GM12878 (cell line): Measurements from ENCODE around the gene SF1. TPM values are rescaled to one million over a fixed set of nuclear protein-coding genes. Genes with fewer than 3 reads are reported as not detected.

ENCODE experiments used
- BACH1 ChIP-seq: fragments of 450-650 bp; IDR thresholded peaks from 2 replicates; pipeline ENCODE4 v1.6.1; 2017; ENCODE audit warnings: mild to moderate bottlenecking, borderline replicate concordance
- CEBPB ChIP-seq, 2 experiments: fragments of 150-350 bp in 1 of 2; IDR thresholded peaks; 2 replicates each; pipeline ENCODE4 v1.6.1; 2012 to 2014; ENCODE audit warnings: low read depth in 2 of 2, low read length in 2 of 2, borderline replicate concordance in 1 of 2, inconsistent platforms in 1 of 2
- CHD4 ChIP-seq: fragments of 200-600 bp; sonication (generic); IDR thresholded peaks from 2 replicates; pipeline ENCODE4 v1.6.1; 2016; ENCODE audit warnings: mild to moderate bottlenecking
- EED ChIP-seq: sonication (generic); IDR thresholded peaks from 2 replicates; pipeline ENCODE4 v1.6.1; 2016; ENCODE audit warnings: antibody characterized with exemption, low read depth
- EP300 ChIP-seq, 2 experiments: fragments of 150-350 bp in 1 of 2; IDR thresholded peaks; 2 replicates each; pipeline ENCODE4 v1.6.1; 2011 to 2012; ENCODE audit warnings: low read depth in 2 of 2, low read length in 2 of 2, borderline replicate concordance in 1 of 2, improper control_type of control experiment in 1 of 2, inconsistent platforms in 1 of 2; ENCODE audit not compliant: control insufficient read depth in 1 of 2
- FOXK2 ChIP-seq: fragments of 450-650 bp; IDR thresholded peaks from 2 replicates; pipeline ENCODE4 v1.6.1; 2017; ENCODE audit warnings: mild to moderate bottlenecking, moderate library complexity
- GATAD2B ChIP-seq: fragments of 450-650 bp; conservative IDR thresholded peaks from 2 replicates; pipeline ENCODE4 v1.6.1; 2017; ENCODE audit warnings: low read depth, mild to moderate bottlenecking, moderate library complexity
- NRF1 ChIP-seq: conservative IDR thresholded peaks from 2 replicates; pipeline ENCODE4 v1.6.1; 2011; ENCODE audit warnings: mild to moderate bottlenecking, low read depth, low read length, improper control_type of control experiment
- POLR2A ChIP-seq: IDR thresholded peaks from 2 replicates; pipeline ENCODE4 v1.6.1; 2011; ENCODE audit warnings: low read depth, mild to moderate bottlenecking, low read length
- POLR2AphosphoS5 ChIP-seq: IDR thresholded peaks from 2 replicates; pipeline ENCODE4 v1.6.1; 2011; ENCODE audit warnings: mild to moderate bottlenecking, low read length, inconsistent platforms
- RAD21 ChIP-seq: IDR thresholded peaks from 2 replicates; pipeline ENCODE4 v1.6.1; 2011; ENCODE audit warnings: mild to moderate bottlenecking, low read depth, low read length, moderate library complexity; ENCODE audit not compliant: insufficient read depth
- RFX5 ChIP-seq: IDR thresholded peaks from 2 replicates; pipeline ENCODE4 v1.6.1; 2011; ENCODE audit warnings: low read depth, low read length, improper control_type of control experiment
- SMARCA5 ChIP-seq: fragments of 450-650 bp; IDR thresholded peaks from 2 replicates; pipeline ENCODE4 v1.6.1; 2017; ENCODE audit warnings: mild to moderate bottlenecking
- SMC3 ChIP-seq: IDR thresholded peaks from 2 replicates; pipeline ENCODE4 v1.6.1; 2011; ENCODE audit warnings: low read length, improper control_type of control experiment, borderline replicate concordance
- SP1 ChIP-seq: IDR thresholded peaks from one replicate; pipeline ENCODE4 v1.6.1; 2011; ENCODE audit warnings: low read depth, low read length
- STAT1 ChIP-seq: fragments of 450-650 bp; conservative IDR thresholded peaks from 2 replicates; pipeline ENCODE4 v1.6.1; 2014; ENCODE audit warnings: antibody characterized with exemption, mild to moderate bottlenecking
- ZSCAN29 ChIP-seq: fragments of 450-650 bp; IDR thresholded peaks from 2 replicates; pipeline ENCODE4 v1.6.1; 2017; ENCODE audit warnings: mild to moderate bottlenecking, moderate library complexity
- polyA plus RNA-seq, 11 experiments: library from polyadenylated mRNA; depleted of rRNA in 4 of 11; unstranded in 6 of 11; stranded (reverse) in 5 of 11; fragments of >200 nt; fragmentation: Nextera tagmentation in 4 of 11; fragmentation: Illumina TruSeq in 1 of 11; extraction: Ambion mirVana in 4 of 11; extraction: Trizol in 1 of 11; gene quantifications; 1 replicate in 1 of 11; 2 replicates in 10 of 11; pipeline versions ENCODE4 v1.2.1 to v1.2.3, GENCODE V29; 2011 to 2016; ENCODE audit warnings: inconsistent platforms in 2 of 11, missing spikeins in 2 of 11, low read depth in 1 of 11
- total RNA-seq, 4 experiments: library from RNA; depleted of rRNA in 3 of 4; stranded (reverse); fragments of >200 nt in 3 of 4; fragmentation: Illumina TruSeq in 1 of 4; extraction: Trizol in 1 of 4; gene quantifications; 2 replicates each; pipeline versions ENCODE4 v1.2.1 to v1.2.3, GENCODE V29; 2013 to 2021
- TF ChIP-seq, protein P1 (sequence below): IDR thresholded peaks from 2 replicates; pipeline ENCODE4 v1.6.1; 2011; ENCODE audit warnings: borderline replicate concordance, low read depth, mild to moderate bottlenecking, moderate library complexity, low read length; ENCODE audit not compliant: insufficient read depth, poor library complexity, severe bottlenecking
- TF ChIP-seq, protein P2 (sequence below): fragments of 150-350 bp; IDR thresholded peaks from 2 replicates; pipeline ENCODE4 v1.6.1; 2014; ENCODE audit warnings: mild to moderate bottlenecking, low read depth, low read length
- TF ChIP-seq, protein P3 (sequence below): IDR thresholded peaks from 2 replicates; pipeline ENCODE4 v1.6.1; 2012; ENCODE audit warnings: improper control_type of control experiment, low read depth, low read length; ENCODE audit not compliant: insufficient replicate concordance
- TF ChIP-seq, protein P4 (sequence below): IDR thresholded peaks from 2 replicates; pipeline ENCODE4 v1.6.1; 2011; ENCODE audit warnings: low read depth, mild to moderate bottlenecking, low read length, moderate library complexity, borderline replicate concordance; ENCODE audit errors: extremely low read depth

SF1 gene
- total and polyA plus RNA-seq, 10 of the 15 experiments (the other 5 are each of a cell fraction or from before 2014, with no cell fraction given) = 13.6 to 337 (median 103) TPM

DNA sequence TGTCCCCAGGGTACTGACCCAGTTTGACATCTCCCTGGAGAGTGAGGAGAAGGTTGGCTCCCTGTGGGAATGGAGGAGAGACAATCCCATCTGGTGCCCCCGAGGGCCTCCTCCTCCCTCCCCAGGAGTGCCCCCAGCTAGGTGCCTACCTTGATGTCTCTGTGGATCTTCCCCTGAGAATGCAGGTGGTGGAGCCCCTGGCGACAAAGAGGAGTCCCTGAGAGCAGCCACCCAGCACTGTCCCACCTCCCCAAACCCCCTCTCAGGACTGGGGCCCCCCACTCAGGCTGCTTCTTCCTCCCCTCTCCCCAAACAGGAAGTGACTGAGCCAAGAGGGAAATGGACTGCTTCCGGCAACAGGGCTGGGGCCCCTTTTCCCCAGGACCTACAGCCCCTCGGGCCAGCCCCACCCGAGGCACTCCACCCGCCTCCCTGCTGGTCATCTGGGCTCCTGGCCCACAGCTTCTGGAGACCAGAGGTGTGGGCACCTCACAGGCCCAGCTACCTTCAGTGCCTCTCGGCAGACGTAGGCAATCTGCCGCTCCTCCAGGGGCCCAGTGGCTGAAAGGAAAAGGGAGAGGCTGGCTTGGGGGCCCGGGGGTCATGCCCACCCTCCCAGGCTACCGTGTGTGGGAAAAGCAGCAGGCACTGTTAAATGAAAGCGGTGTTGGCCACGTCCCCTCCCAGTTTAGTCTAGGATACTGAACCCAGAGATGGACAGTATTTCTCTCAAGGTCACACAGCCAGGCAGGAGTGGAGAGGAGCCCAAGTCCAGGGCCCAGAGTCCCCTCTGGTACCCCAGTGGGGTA is 23.4 kb upstream of the SF1 start (continued):
- TF ChIP-seq, protein P1, sequence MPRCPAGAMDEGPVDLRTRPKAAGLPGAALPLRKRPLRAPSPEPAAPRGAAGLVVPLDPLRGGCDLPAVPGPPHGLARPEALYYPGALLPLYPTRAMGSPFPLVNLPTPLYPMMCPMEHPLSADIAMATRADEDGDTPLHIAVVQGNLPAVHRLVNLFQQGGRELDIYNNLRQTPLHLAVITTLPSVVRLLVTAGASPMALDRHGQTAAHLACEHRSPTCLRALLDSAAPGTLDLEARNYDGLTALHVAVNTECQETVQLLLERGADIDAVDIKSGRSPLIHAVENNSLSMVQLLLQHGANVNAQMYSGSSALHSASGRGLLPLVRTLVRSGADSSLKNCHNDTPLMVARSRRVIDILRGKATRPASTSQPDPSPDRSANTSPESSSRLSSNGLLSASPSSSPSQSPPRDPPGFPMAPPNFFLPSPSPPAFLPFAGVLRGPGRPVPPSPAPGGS = no peak
- TF ChIP-seq CHD4 = no peak
- no peak for TF ChIP-seq EP300 (IDR thresholded peaks at IDR 0.05; ENCODE audit: borderline replicate concordance in 1 of 2, control insufficient read depth in 1 of 2, low read depth in 2 of 2, low read length in 2 of 2)
- no peak for TF ChIP-seq CEBPB (IDR thresholded peaks at IDR 0.05; ENCODE audit: borderline replicate concordance in 1 of 2, low read depth in 2 of 2, low read length in 2 of 2)
- TF ChIP-seq EED = no peak
- no peak for TF ChIP-seq BACH1
- no peak for TF ChIP-seq STAT1
- TF ChIP-seq, protein P2, sequence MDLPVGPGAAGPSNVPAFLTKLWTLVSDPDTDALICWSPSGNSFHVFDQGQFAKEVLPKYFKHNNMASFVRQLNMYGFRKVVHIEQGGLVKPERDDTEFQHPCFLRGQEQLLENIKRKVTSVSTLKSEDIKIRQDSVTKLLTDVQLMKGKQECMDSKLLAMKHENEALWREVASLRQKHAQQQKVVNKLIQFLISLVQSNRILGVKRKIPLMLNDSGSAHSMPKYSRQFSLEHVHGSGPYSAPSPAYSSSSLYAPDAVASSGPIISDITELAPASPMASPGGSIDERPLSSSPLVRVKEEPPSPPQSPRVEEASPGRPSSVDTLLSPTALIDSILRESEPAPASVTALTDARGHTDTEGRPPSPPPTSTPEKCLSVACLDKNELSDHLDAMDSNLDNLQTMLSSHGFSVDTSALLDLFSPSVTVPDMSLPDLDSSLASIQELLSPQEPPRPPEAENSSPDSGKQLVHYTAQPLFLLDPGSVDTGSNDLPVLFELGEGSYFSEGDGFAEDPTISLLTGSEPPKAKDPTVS = no peak
- 0 out of 2 replicates have a peak, but pooled peaks have one; percentile 10 for TF ChIP-seq POLR2AphosphoS5
- TF ChIP-seq NRF1 = no peak
- TF ChIP-seq SMC3 = no peak
- 0 out of 2 replicates have a peak, but pooled peaks have one; percentile 1 for TF ChIP-seq POLR2A
- no peak for TF ChIP-seq ZSCAN29
- TF ChIP-seq SP1 = no peak
- TF ChIP-seq GATAD2B = no peak
- TF ChIP-seq, protein P3, sequence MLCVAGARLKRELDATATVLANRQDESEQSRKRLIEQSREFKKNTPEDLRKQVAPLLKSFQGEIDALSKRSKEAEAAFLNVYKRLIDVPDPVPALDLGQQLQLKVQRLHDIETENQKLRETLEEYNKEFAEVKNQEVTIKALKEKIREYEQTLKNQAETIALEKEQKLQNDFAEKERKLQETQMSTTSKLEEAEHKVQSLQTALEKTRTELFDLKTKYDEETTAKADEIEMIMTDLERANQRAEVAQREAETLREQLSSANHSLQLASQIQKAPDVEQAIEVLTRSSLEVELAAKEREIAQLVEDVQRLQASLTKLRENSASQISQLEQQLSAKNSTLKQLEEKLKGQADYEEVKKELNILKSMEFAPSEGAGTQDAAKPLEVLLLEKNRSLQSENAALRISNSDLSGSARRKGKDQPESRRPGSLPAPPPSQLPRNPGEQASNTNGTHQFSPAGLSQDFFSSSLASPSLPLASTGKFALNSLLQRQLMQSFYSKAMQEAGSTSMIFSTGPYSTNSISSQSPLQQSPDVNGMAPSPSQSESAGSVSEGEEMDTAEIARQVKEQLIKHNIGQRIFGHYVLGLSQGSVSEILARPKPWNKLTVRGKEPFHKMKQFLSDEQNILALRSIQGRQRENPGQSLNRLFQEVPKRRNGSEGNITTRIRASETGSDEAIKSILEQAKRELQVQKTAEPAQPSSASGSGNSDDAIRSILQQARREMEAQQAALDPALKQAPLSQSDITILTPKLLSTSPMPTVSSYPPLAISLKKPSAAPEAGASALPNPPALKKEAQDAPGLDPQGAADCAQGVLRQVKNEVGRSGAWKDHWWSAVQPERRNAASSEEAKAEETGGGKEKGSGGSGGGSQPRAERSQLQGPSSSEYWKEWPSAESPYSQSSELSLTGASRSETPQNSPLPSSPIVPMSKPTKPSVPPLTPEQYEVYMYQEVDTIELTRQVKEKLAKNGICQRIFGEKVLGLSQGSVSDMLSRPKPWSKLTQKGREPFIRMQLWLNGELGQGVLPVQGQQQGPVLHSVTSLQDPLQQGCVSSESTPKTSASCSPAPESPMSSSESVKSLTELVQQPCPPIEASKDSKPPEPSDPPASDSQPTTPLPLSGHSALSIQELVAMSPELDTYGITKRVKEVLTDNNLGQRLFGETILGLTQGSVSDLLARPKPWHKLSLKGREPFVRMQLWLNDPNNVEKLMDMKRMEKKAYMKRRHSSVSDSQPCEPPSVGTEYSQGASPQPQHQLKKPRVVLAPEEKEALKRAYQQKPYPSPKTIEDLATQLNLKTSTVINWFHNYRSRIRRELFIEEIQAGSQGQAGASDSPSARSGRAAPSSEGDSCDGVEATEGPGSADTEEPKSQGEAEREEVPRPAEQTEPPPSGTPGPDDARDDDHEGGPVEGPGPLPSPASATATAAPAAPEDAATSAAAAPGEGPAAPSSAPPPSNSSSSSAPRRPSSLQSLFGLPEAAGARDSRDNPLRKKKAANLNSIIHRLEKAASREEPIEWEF = no peak
- no peak for TF ChIP-seq RFX5
- no peak for TF ChIP-seq SMARCA5
- TF ChIP-seq FOXK2 = peak; percentile 64
- TF ChIP-seq, protein P4, sequence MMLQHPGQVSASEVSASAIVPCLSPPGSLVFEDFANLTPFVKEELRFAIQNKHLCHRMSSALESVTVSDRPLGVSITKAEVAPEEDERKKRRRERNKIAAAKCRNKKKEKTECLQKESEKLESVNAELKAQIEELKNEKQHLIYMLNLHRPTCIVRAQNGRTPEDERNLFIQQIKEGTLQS = no peak
- TF ChIP-seq RAD21 = no peak
- TF ChIP-seq, all 136 proteins: peak for 8
